ENCODE measurements around the gene PRKCZ. TPM values are rescaled to one million over a fixed set of nuclear protein-coding genes. Genes with fewer than 3 reads are reported as not detected.

PRKCZ gene
- total and polyA plus RNA-seq, 9 of the 15 experiments (the other 6 are each of a cell fraction or from before 2014, with no cell fraction given), result 0.07 to 3.1 (median 1.3) TPM

DNA sequence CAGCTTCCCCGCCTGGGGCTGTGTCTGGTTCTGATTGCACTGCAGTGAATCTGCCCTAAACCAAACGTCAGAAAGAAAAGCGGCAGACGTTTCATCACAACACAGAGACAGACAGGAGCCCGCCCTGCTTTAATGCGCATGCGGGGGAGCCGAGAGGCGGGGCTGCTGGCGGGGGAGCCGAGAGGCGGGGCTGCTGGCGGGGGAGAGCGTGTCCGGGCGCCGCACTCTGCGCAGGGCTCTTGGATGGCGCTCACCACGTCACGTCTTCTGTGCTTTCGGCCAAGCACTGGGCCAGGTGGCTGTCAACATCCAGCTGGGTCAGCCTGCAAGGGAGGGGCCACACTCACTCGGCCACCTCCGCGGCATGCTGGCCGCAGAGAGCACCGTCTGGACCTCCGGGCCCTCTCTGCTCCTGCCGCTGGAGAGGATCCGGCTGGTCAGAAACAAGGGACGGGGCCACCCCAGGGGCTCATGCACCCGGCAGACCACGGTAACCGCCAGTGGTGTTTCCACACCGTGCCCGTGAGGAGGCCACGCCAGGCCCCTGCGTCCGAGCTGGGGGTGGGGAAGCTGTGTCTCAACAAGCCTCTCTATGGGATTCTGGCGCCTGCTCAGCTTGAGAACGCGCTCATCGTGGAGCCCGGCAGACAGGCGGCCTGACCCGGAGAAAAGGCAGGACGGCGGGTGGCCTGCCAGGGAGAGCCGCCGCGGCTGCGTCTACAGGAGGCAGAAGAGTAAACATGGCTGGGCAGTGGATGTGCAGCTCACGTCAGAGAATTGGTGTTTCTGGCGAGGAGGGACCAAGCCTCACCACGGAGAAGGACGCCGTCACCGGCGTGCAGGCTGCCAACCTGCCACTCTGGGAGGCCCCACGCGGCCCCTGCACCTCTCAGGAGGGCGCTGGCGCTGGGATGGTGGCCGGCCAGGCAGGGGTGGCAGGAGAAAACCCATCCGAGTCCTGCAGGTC, 139.5 kb downstream of the PRKCZ start (continued):
- TF ChIP-seq, protein P1, sequence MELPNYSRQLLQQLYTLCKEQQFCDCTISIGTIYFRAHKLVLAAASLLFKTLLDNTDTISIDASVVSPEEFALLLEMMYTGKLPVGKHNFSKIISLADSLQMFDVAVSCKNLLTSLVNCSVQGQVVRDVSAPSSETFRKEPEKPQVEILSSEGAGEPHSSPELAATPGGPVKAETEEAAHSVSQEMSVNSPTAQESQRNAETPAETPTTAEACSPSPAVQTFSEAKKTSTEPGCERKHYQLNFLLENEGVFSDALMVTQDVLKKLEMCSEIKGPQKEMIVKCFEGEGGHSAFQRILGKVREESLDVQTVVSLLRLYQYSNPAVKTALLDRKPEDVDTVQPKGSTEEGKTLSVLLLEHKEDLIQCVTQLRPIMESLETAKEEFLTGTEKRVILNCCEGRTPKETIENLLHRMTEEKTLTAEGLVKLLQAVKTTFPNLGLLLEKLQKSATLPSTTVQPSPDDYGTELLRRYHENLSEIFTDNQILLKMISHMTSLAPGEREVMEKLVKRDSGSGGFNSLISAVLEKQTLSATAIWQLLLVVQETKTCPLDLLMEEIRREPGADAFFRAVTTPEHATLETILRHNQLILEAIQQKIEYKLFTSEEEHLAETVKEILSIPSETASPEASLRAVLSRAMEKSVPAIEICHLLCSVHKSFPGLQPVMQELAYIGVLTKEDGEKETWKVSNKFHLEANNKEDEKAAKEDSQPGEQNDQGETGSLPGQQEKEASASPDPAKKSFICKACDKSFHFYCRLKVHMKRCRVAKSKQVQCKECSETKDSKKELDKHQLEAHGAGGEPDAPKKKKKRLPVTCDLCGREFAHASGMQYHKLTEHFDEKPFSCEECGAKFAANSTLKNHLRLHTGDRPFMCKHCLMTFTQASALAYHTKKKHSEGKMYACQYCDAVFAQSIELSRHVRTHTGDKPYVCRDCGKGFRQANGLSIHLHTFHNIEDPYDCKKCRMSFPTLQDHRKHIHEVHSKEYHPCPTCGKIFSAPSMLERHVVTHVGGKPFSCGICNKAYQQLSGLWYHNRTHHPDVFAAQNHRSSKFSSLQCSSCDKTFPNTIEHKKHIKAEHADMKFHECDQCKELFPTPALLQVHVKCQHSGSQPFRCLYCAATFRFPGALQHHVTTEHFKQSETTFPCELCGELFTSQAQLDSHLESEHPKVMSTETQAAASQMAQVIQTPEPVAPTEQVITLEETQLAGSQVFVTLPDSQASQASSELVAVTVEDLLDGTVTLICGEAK (IDR thresholded peaks at IDR 0.05), result no peak
- TF ChIP-seq, protein P1 (CRISPR knock-in tag; IDR thresholded peaks at IDR 0.05), result no peak
- TF ChIP-seq CHD1 (IDR thresholded peaks at IDR 0.05; ENCODE audit: low read length), result peak; percentile 45
- no peak for TF ChIP-seq ZNF24 (IDR thresholded peaks at IDR 0.05)
- TF ChIP-seq HSF4 (CRISPR knock-in tag; IDR thresholded peaks at IDR 0.05; ENCODE audit: borderline replicate concordance), result 0 out of 2 replicates have a peak, but pooled peaks have one; percentile 51
- TF ChIP-seq NCOA4 (IDR thresholded peaks at IDR 0.05; ENCODE audit: partially characterized antibody), result no peak
- peak in 1 of 2 experiments; percentile 8; a peak in 1 of 4 replicates for TF ChIP-seq FOXA3 (CRISPR knock-in tag; conservative IDR thresholded peaks at IDR 0.05 in 1 of 2, IDR thresholded peaks at IDR 0.05 in 1 of 2)
- TF ChIP-seq ZNF23 (CRISPR knock-in tag; IDR thresholded peaks at IDR 0.05), result no peak
- no peak for TF ChIP-seq SIRT6 (IDR thresholded peaks at IDR 0.05; ENCODE audit: low read depth, low read length)
- TF ChIP-seq, protein P2, sequence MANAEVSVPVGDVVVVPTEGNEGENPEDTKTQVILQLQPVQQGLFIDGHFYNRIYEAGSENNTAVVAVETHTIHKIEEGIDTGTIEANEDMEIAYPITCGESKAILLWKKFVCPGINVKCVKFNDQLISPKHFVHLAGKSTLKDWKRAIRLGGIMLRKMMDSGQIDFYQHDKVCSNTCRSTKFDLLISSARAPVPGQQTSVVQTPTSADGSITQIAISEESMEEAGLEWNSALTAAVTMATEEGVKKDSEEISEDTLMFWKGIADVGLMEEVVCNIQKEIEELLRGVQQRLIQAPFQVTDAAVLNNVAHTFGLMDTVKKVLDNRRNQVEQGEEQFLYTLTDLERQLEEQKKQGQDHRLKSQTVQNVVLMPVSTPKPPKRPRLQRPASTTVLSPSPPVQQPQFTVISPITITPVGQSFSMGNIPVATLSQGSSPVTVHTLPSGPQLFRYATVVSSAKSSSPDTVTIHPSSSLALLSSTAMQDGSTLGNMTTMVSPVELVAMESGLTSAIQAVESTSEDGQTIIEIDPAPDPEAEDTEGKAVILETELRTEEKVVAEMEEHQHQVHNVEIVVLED (CRISPR knock-in tag; IDR thresholded peaks at IDR 0.05), result peak; percentile 80
- TF ChIP-seq NCOA6 (IDR thresholded peaks at IDR 0.05), result no peak
- no peak for TF ChIP-seq ZNF507 (tag; conservative IDR thresholded peaks at IDR 0.05)
- no peak for TF ChIP-seq ZC3H11A (IDR thresholded peaks at IDR 0.05; ENCODE audit: low read depth, low read length)
- no peak for TF ChIP-seq PRMT5 (CRISPR knock-in tag; IDR thresholded peaks at IDR 0.05)
- no peak; a peak in 1 of 4 replicates for TF ChIP-seq KDM4B (IDR thresholded peaks at IDR 0.05; ENCODE audit: borderline replicate concordance in 2 of 2, low read depth in 1 of 2)
